Measurements from ENCODE around the gene GRB10.
A peak's percentile ranks its signal among the peaks of the same experiment; 100 is the strongest.
"Not testable (repeated sequence)": the region's sequence is repeated elsewhere in the genome, so short reads cannot be mapped to it uniquely, and the experiment has no call there.

The GRB10 gene

DNA sequence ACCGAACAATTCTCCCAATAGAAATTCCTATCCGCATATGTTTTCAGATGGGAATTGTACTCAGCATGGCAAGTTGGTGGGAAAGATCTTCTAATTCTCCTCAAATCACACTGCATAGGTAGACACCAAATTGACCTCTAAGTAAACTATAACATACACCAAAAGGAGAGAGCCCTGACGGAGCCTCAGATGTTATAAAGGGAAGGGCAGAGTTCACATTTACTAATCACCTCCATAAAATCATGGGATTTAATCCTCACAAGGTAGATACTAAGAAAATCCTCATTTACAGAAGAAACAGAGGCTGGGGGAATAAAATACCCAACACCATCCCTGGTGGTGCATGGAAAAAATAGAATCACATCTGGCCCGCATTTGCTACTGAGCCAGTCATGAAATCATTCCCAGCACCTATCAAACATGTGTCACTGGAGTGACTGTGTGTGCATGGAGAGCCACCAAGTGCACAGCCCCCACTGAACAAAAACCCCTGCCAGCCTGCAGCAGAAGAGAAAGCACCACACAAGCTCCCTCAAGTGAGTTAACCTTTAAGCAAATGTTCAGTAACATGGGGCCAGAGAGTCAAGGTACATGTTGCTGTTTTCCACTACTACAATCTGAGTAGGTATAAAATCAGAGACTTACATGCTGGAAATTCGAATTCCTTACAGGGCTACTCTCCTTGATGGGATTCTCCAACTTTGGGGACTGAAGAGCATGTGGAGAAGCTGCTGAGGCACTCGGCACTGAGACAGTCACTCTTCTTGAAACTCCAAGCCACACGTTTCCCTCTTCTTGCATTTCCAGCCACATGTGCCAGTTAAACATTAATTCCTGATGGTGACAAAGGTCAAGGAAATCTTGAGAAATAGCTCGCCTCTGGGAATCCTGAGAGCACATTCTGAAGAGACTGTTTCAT, 217.8 kb downstream of the GRB10 start, which contains the start of gene DDC:
TSS of gene DDC (minus strand) at position 766 of the 919 bp plus-strand sequence. CDS start 21,320 bp downstream, outside the sequence.
- no peak for DNase-seq

DNA sequence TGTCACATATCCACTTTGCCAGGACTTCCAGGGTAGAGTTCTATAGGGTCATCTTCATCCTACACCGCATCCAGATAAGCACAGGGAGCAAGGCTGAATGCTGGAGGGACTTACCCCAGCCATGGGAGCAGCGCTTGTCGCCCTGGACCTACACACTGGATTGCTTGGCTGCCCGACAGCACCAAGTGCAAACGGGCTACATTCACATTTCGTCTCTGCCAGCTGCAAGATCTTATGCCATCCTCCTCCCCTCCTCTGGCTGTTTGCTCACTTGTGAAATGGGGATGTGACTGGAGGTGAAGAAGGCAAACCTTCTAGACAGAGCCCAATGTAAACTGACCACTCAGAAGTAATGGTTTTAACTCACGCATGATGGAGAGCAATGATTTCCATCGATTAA, 218.5 kb downstream of the GRB10 start:
- DNase-seq, result no peak

DNA sequence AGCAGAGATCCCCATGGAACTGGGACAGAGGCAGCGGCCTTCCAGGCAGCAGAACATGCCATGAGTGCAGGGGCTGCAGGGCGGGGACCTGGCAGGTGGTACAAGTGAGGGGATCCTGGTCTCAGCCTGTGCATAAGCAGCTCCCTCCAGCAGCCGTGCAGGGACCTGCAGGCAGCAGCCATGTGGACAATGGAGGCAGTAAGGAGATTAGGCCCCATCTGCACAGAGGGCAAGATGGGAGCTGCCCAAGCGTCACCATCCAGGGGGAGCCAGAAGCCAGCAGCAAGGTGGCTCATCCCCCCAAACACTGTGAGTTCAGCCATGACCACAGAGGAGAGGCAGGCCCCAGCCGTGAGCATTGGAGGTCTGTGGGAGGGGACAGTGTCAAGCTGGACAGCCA, 220.6 kb downstream of the GRB10 start:
- DNase-seq, result peak; percentile 35

GRCh38 chr7:50560865-50561351, 221.8 kb downstream of the GRB10 start:
- DNase-seq, result peak; percentile 97

DNA sequence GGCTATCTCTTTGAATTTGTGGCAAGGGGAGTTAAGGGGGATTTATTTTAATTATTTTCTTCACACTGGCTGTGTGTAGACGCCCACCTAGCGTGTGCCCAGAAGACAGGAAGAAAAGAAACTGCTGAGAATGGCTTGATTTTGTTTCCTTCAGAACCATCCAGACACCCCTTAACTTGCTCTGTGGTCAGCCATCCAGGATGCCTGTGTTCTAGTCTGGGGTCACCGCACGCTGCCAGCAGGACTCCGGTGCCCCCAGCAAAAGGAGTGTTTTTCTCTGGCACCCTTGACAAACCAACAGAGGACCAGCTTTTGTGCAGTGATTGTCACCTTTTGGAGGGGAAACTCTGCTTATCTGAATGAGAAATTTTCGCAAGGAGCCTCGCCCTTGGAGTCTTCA, 222.8 kb downstream of the GRB10 start:
- no peak for DNase-seq

DNA sequence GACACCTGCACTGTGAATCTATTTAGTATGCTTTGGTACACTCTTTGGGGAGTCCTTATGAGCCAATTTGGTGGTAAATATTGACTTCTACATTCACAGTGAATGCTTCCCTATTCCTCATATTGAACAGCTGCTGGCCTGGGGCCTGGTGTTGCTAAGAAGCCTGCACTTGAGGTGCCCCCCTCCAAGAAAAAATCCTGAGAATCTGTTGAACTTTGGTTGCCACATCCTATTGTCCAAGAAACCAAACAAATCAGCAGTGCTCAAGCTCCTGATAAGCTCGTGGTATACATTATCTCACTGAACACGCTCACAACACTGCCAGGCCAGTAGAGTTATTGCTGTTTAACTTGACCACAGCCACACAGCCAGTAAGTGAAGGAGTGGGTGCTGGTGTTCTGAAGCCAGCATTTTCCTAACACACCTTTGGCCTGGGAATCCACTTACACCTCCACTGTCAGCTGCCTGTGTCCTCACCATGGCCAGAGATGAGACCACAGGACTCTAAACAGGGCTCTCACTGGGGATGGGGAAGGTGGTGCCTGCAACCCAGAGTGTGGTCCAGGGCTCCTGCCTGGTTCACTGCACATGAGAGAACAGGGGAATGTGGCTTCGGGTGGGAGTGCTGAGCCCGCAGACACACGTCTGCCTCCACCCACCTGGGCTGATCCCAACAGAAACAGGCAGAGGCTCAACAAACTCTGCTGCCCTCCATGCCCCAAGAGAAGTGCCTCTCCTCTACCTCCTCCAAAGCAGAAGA, 224.2 kb downstream of the GRB10 start:
- DNase-seq, result peak; percentile 99

GRCh38 chr7:50557099-50557498, 225.6 kb downstream of the GRB10 start:
- DNase-seq, result no peak

- DNase-seq, result peak; percentile 36
These were observed 226.3 kb downstream of the GRB10 start for GRCh38 chr7:50556247-50556991.

DNA sequence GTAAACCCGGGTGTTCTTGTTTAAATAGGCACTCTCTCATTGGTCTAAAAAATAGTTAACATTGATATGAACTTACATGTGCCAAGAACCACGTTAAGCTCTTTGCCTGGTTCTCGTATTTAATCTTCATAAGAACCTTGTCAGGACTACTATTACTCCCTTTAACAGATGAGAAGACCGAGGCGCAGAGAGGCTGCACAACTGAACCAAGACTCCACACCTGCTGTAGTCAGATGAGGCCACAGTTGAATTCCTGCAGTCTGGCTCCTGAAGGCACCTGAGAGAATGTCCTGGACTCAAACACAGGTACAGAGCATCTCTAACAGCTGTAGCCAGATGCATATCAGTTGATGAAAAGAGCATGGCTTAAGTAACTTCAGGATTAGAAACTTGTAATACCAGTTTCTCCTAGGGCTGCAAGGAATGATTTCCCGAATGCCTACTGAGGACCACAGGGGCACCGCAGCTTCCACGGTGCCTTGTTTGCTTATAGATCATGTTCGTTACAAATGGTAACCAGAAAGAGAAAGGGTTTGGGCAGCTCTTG, 227.0 kb downstream of the GRB10 start:
- DNase-seq, result peak; percentile 20

GRCh38 chr7:50554431-50555322, 228.0 kb downstream of the GRB10 start:
- no peak for DNase-seq

DNA sequence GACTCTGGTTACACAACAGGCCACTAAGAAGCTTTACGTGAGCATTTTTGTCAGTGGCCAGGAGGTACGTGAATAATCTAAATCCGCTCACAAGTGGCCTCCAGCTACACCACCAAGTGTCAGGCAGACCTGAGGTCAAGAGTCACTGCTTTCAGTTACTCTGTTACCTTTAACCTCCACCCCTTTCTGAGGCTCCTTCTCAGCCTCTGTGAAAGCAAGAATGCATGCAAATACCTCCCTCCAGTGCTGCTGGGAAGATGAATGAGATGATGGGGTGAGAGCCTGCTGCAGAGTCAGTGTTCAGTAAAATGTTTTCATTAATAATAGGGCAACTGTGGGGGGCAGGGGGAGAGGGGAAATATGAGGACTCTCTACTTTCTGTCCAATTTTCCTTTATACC, 228.7 kb downstream of the GRB10 start:
- DNase-seq, result no peak

DNA sequence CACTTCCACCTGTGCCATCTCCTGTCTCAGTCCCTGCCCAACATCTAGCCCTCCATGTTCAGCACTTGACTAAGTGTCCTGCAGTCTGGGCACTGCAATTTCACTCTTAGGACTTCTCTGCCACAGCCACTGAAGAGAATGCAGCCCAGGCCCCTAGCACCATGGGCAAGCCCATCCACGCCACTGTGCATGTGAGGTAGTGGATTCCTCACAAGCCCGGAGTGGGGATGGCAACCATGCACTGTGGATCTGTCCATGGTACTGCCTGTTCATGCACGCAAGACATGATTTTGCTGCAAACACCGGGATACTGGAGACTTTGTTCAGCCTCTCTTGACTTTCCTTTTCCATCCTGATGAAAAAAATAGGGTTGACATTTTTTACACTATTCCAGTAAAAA, 229.8 kb downstream of the GRB10 start:
- no peak for DNase-seq

DNA sequence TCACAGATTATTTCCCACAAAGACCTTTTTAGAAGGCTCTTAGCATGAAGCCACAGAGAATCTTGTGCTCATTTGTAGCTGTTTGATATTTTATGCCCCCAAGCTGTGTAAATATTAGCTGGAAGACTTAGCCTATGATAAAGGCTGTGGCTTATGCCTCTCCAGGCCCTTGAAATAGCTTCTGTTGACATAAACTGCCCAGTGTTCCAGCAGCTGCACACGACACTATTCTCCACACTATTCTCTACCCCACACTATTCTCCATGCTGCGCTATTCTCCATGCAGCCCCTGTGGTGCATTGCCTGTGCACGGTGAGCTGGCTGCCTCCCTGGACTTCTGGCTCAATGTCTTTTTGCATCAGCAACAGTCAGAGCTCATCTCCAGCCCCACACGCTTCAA, 230.6 kb downstream of the GRB10 start:
- peak; percentile 97 for DNase-seq

DNA sequence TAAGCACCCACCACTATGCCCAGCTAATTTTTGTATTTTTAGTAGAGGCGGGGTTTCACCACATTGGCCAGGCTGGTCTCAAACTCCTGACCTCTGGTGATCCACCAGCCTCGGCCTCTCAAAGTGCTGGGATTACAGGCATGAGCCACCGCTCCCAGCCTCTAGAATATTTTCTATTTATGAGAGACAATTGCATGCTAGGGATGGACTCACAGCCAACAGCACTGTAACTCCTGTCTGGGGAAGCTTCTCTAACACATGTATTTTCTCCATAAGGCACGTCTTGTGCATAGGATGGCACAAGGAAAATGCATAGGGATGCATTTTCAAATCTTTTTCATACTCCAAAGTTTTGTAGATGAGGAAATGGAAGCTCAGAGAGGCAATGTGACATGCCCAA, 237.1 kb downstream of the GRB10 start:
- not testable (repeated sequence) for DNase-seq

- peak; percentile 54 for DNase-seq
These were observed 237.7 kb downstream of the GRB10 start for GRCh38 chr7:50544992-50545391.

GRCh38 chr7:50543776-50544442, 238.8 kb downstream of the GRB10 start:
- no peak for DNase-seq

DNA sequence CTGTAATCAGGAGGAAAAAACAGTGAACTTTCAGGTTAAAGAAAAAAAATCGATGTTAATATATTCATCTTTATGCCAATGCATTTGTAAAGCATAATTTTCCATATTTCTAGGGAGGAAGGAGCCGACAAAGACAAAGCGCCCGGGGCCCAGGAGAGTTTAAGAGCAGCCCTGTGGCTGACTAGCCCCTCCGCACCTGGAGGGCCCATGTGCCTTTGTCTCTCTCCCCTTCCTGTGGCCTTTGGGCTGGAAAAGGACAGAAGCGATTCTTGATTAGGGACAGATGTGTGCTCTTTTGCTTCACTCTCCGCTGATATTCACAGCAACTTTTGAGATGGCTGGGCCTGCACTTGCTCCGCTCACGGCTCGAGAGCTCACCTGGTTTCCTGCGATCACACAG, 240.6 kb downstream of the GRB10 start:
- DNase-seq, result no peak

- no peak for DNase-seq
These were observed 241.7 kb downstream of the GRB10 start for GRCh38 chr7:50540785-50541579.
